Endothelial cell of umbilical vein (primary cell): ENCODE measurements around the gene NXPH4.

ENCODE experiments used
- CTCF ChIP-seq, 2 donors: IDR thresholded peaks; 1 replicate in 1 of 2; 2 replicates in 1 of 2; pipeline ENCODE4 v1.5.1; 2011; ENCODE audit warnings: low read length in 2 of 2, mild to moderate bottlenecking in 2 of 2, moderate library complexity in 2 of 2, control low read depth in 1 of 2, inconsistent platforms in 1 of 2, low read depth in 1 of 2; ENCODE audit not compliant: insufficient read depth in 1 of 2; ENCODE audit errors: extremely low read depth in 1 of 2
- EZH2 ChIP-seq: IDR thresholded peaks from 2 replicates; pipeline ENCODE4 v1.6.1; 2012; ENCODE audit warnings: borderline replicate concordance, low read depth, mild to moderate bottlenecking, moderate library complexity, low read length, inconsistent platforms; ENCODE audit not compliant: severe bottlenecking
- JUN ChIP-seq: IDR thresholded peaks from 2 replicates; pipeline ENCODE4 v1.6.1; 2011; ENCODE audit warnings: borderline replicate concordance, low read depth; ENCODE audit not compliant: insufficient read length, insufficient read depth
- POLR2A ChIP-seq: IDR thresholded peaks from 2 replicates; pipeline ENCODE4 v1.6.1; 2012; ENCODE audit warnings: low read depth, mild to moderate bottlenecking, control low read depth, low read length
- POLR2AphosphoS5 ChIP-seq: IDR thresholded peaks from 2 replicates; pipeline ENCODE4 v1.6.1; 2012; ENCODE audit warnings: low read depth, mild to moderate bottlenecking, control low read depth, low read length, moderate library complexity; ENCODE audit not compliant: insufficient read depth

- no peak for TF ChIP-seq CTCF (IDR thresholded peaks at IDR 0.05; ENCODE audit: extremely low read depth in 1 of 2, insufficient read depth in 1 of 2, low read depth in 1 of 2, low read length in 2 of 2)
- TF ChIP-seq POLR2A: no peak
- no peak for TF ChIP-seq POLR2AphosphoS5
- TF ChIP-seq EZH2: no peak
- TF ChIP-seq JUN: no peak
Measured at GRCh38 chr12:57168058-57168457, 48.5 kb upstream of the NXPH4 start.
